UCSD-AML1 (cell line): ENCODE measurements around the gene CCDC88A.
"Not testable (repeated sequence)": the region's sequence is repeated elsewhere in the genome, so short reads cannot be mapped to it uniquely, and the experiment has no call there.

ENCODE experiments used
- DNase-seq: peaks from one replicate; lab custom pipeline; 2025; ENCODE audit not compliant: unreplicated experiment; lab: John Stamatoyannopoulos, UW

CCDC88A gene

GRCh38 chr2:55245411-55245810 lies 174.2 kb downstream of the CCDC88A start:
- DNase-seq, result no peak

GRCh38 chr2:55242617-55243016 lies 177.0 kb downstream of the CCDC88A start:
- no peak for DNase-seq

- DNase-seq, result not testable (repeated sequence)
Observed at GRCh38 chr2:55241582-55241981, 178.1 kb downstream of the CCDC88A start.

GRCh38 chr2:55239656-55240222 lies 179.9 kb downstream of the CCDC88A start:
- DNase-seq, result no peak
